ENCODE results near the gene JUP. TPM values are rescaled to one million over a fixed set of nuclear protein-coding genes. Genes with fewer than 3 reads are reported as not detected.

Gene JUP
- total RNA-seq, 1 donor from 2014 or later, result 330 TPM

GRCh38 chr17:41824086-41824485 is 37.6 kb upstream of the JUP start:
- no peak overlapping the region for H3K4me3 Mint-ChIP-seq (ENCODE audit: unreplicated experiment)
- no peaks in the 10 kb centered on the region for H3K9me3 Mint-ChIP-seq (ENCODE audit: unreplicated experiment)
- H3K27me3 Mint-ChIP-seq (ENCODE audit: unreplicated experiment), result peaks cover 4% of the 10 kb centered on the region
- no peak overlapping the region for H3K27ac Mint-ChIP-seq (ENCODE audit: unreplicated experiment)
- no peak for DNase-seq (ENCODE audit: low spot score)
- no peak for TF ChIP-seq CTCF (IDR thresholded peaks at IDR 0.05; ENCODE audit: unreplicated experiment)
- H3K4me1 Mint-ChIP-seq (ENCODE audit: unreplicated experiment), result no peaks in the 10 kb centered on the region
- no peaks in the 10 kb centered on the region for H3K36me3 Mint-ChIP-seq (ENCODE audit: low read depth, unreplicated experiment)

GRCh38 chr17:41823580-41823979 is 37.1 kb upstream of the JUP start:
- Mint-ChIP-seq H3K9me3 (ENCODE audit: unreplicated experiment) (no peaks in the 10 kb centered on the region), H3K27me3 (ENCODE audit: unreplicated experiment) (peaks cover 4% of the 10 kb centered on the region), H3K4me3 (ENCODE audit: unreplicated experiment) (no peak overlapping the region), H3K36me3 (ENCODE audit: low read depth, unreplicated experiment) (no peaks in the 10 kb centered on the region), H3K27ac (ENCODE audit: unreplicated experiment) (no peak overlapping the region), H3K4me1 (ENCODE audit: unreplicated experiment) (no peaks in the 10 kb centered on the region)
- no peak for TF ChIP-seq CTCF (IDR thresholded peaks at IDR 0.05; ENCODE audit: unreplicated experiment)
- DNase-seq (ENCODE audit: low spot score), result no peak

- no peak for TF ChIP-seq CTCF (IDR thresholded peaks at IDR 0.05; ENCODE audit: unreplicated experiment)
- no peaks in the 10 kb centered on the region for H3K9me3 Mint-ChIP-seq (ENCODE audit: unreplicated experiment)
Observed at GRCh38 chr17:41823141-41823524, 36.6 kb upstream of the JUP start.

GRCh38 chr17:41822216-41823140 is 36.0 kb upstream of the JUP start:
- Mint-ChIP-seq H3K4me3 (ENCODE audit: unreplicated experiment) (no peak overlapping the region), H3K36me3 (ENCODE audit: low read depth, unreplicated experiment) (peaks cover 3% of the 10 kb centered on the region), H3K27me3 (ENCODE audit: unreplicated experiment) (peaks cover 4% of the 10 kb centered on the region), H3K27ac (ENCODE audit: unreplicated experiment) (no peak overlapping the region), H3K9me3 (ENCODE audit: unreplicated experiment) (no peaks in the 10 kb centered on the region), H3K4me1 (ENCODE audit: unreplicated experiment) (no peaks in the 10 kb centered on the region)
- TF ChIP-seq CTCF (IDR thresholded peaks at IDR 0.05; ENCODE audit: unreplicated experiment), result no peak
- no peak for DNase-seq (ENCODE audit: low spot score)

More at GRCh38 chr17:41823141-41823524, 36.6 kb upstream of the JUP start:
- no peak for DNase-seq (ENCODE audit: low spot score)
- H3K4me1 Mint-ChIP-seq (ENCODE audit: unreplicated experiment), result no peaks in the 10 kb centered on the region
- no peak overlapping the region for H3K27ac Mint-ChIP-seq (ENCODE audit: unreplicated experiment)
- H3K36me3 Mint-ChIP-seq (ENCODE audit: low read depth, unreplicated experiment), result peaks cover 3% of the 10 kb centered on the region
- H3K27me3 Mint-ChIP-seq (ENCODE audit: unreplicated experiment), result peaks cover 4% of the 10 kb centered on the region
- H3K4me3 Mint-ChIP-seq (ENCODE audit: unreplicated experiment), result no peak overlapping the region

GRCh38 chr17:41821776-41822175 is 35.3 kb upstream of the JUP start:
- H3K9me3 Mint-ChIP-seq (ENCODE audit: unreplicated experiment), result no peaks in the 10 kb centered on the region
- no peak overlapping the region for H3K27ac Mint-ChIP-seq (ENCODE audit: unreplicated experiment)
- no peak for TF ChIP-seq CTCF (IDR thresholded peaks at IDR 0.05; ENCODE audit: unreplicated experiment)
- H3K4me3 Mint-ChIP-seq (ENCODE audit: unreplicated experiment), result no peak overlapping the region
- H3K4me1 Mint-ChIP-seq (ENCODE audit: unreplicated experiment), result no peaks in the 10 kb centered on the region
- no peak for DNase-seq (ENCODE audit: low spot score)
- peaks cover 3% of the 10 kb centered on the region for H3K36me3 Mint-ChIP-seq (ENCODE audit: low read depth, unreplicated experiment)
- peaks cover 4% of the 10 kb centered on the region for H3K27me3 Mint-ChIP-seq (ENCODE audit: unreplicated experiment)
